A204.1 (cell line): ENCODE results near the gene PLB1.
"Not testable (repeated sequence)": the region's sequence is repeated elsewhere in the genome, so short reads cannot be mapped to it uniquely, and the experiment has no call there.

ENCODE experiments used
- FAIRE-seq: peaks from 2 replicates; lab custom pipeline; 2012; peaks lifted over from hg19 to GRCh38; lab: Jason Lieb, UNC

Gene PLB1

GRCh38 chr2:28648671-28649395, 153.0 kb downstream of the PLB1 start:
- no peak for FAIRE-seq

DNA sequence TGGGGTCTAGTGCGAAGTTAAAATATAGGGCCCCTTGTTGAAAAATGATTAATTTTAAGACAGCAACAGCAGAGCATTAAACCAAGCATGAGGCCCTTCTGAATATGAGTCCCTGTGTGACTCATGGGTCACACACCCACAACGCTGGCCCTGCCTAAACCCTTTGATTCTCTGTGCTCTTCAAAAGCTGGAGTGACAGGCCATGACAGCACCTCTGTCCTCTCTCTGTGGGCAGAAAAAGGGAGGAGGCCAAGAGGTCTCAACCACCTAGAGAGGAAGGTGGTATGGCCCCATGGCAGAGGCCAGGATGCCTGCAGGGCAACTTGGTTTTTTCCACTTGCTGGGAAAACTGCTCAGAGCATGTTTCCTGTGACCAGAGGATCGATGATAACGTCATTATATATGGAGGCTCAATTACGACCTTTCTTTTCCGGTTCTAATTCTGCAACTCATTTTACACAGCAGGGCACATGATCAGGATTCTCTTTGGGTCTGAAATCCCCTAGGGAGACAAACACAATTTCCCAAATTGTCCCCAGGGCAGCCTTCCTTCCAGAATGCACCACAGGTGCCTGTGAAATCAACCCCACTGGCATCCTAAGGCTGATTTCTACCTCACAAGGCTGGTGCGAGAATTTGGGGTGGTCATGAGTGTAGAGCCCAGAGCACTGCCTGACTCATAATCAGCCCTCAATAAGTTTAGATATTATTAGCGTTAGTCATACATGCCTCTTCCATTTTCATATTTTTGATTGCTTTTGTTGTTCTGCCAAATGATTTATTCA, 153.8 kb downstream of the PLB1 start:
- FAIRE-seq: no peak

DNA sequence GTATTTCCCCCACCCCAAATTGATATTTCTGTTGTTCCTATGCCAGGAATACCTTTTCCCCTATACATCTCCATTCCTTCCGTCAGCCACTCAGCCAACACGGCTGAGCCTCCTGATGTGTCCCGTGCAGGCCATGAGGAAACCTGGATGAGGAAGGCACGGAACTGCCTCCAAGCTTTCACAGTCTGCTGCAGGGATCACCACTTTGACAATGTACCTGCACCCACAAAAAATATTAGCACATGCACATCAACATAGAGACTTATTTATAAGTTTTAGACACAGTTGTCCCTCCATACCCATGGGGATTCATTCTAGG, 154.4 kb downstream of the PLB1 start:
- FAIRE-seq: no peak

GRCh38 chr2:28652217-28652616, 156.4 kb downstream of the PLB1 start:
- FAIRE-seq: no peak

GRCh38 chr2:28653892-28654662, 158.2 kb downstream of the PLB1 start:
- FAIRE-seq: no peak

DNA sequence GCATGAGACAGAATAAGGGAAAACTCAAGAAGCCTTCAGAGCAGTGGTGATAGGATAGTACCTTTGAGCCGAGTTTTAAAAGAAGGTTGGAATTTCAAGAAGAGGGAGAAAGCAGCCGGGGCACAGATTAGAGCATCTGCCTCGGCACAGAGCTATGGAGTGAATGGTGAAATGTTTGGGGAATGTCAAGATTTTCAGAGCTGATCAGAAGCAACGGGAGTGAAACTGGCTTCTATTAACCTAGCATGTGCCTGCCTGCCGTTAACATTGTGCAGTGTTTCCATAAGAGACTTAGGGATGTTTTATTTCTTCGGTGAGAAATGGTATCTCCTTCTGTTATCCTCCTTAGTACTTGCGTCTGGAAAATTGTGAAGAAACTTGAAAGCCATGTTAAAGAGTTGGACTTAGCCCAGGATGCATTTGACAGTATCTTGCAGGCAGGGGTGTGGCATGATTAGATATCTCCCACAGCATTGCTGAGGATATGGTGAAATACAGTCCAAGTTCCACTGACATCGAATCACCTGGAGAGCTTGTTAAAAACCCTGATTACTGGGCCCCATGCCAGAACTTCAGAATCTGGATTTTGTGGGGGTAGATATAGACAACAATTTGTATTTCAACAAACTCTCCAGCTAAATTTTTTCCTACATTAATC, 158.9 kb downstream of the PLB1 start:
- FAIRE-seq: no peak

GRCh38 chr2:28656937-28657615, 161.2 kb downstream of the PLB1 start:
- FAIRE-seq: no peak

DNA sequence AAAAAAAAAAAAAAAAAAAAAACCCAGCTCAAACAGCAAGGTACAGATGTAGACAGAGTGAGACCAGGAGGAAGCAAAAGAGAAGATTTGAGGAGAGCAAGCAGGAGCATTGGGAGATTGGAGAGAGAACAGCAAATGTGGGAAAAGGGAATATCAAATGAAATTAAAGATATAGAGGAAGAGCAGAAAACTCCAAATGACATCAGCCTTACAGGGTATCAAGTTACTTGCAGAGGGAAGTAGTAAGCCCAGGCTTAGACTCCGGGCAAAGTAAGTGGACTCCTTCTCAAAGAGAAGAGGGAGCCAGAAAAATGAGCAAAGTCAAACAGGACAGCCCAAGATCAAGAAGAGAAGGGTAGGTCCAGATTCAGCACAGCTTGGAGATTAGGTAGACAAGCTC, 162.5 kb downstream of the PLB1 start:
- no peak for FAIRE-seq

GRCh38 chr2:28659127-28659526, 163.3 kb downstream of the PLB1 start:
- no peak for FAIRE-seq

- FAIRE-seq: no peak
Measured at GRCh38 chr2:28661589-28662001, 165.7 kb downstream of the PLB1 start.

- no peak for FAIRE-seq
Measured at GRCh38 chr2:28662044-28662443, 166.2 kb downstream of the PLB1 start.

GRCh38 chr2:28662468-28663181, 166.8 kb downstream of the PLB1 start:
- FAIRE-seq: no peak

GRCh38 chr2:28663359-28663758, 167.5 kb downstream of the PLB1 start:
- no peak for FAIRE-seq

- FAIRE-seq: no peak
Measured at GRCh38 chr2:28664120-28664842, 168.4 kb downstream of the PLB1 start.

DNA sequence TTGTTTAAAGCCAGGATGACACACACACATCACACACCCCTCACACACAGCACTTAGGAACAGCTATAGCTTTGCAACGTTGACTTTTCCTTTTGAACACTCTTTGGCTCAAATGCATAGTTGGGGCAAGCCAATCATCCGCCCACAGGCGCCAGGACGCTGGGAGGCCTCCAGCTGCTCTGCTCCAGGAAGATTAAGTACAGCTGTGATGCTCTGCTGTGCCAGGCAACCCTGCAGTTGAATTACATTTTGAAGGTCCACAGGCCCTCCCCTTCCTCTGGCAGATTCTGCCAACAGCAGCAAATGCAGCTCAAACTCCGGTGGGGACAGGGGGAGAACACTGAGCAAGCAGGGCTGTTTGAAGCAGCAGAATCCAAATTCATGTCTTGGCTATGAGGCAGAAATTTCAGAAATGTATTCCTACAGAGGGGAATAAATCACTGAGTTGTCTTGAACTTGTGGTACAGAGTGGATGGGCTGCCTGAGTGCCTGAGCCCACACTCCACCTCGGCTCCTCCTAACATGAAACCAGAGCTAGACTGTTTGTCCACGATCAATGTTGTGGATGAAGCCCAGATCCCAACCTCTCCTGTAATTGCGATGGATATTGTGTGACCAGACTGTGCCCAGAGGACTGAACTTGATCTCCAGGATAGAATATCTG, 169.3 kb downstream of the PLB1 start:
- no peak for FAIRE-seq

DNA sequence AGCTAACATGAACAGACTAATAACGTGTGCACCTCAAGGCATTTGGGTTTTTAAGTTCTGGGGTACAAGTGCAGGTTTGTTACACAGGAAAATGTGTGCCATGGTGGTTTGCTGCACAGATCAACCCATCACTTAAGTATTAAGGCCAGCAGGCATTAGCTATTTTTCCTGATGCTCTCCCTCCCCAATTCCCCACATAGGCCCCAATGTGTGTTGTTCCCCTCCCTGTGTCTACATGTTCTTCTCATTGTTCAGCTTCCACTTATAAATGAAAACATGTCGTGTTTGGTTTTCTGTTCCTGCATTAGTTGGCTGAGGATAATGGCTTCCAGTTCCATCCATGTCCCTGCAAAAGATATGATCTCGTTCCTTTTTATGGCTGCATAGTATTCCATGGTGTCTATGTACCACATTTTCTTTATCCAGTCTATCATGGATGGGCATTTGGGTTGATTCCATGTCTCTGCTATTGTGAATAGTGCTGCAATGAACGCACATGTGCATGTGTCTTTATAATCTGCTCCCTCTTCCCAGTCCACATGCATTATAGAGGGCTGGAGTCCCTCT, 170.0 kb downstream of the PLB1 start:
- not testable (repeated sequence) for FAIRE-seq

DNA sequence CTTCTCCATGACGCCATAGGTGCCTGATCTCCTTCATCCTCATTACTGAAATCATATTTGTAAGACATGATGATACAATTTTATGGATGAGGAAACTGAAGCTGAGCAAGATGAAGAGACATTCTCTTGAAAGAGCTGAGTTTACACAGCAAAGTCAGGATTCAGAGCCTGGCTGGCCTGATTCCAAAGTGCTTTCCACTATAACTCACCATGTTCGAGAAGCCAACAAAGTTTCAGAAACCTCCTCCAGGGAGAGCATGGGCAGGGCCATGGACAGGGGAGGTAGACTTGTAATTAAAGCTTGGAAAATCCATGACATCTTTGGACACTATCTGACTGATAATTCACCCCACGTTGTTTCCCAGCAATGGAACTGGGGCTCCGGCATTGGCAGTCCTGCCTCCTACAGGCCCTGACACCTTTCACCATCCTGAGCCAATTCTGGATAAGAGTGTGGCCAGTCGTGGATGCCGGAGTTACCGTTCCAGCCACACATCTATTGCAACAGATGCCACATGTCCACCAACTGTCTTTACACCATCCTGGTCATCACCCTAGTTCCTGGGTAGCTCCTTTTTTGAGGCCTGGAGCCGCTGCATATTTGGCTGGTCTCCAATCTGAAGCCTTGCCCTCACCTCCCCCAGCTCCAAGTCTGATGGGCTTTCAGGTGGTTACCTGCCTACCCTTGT, 170.8 kb downstream of the PLB1 start:
- no peak for FAIRE-seq

DNA sequence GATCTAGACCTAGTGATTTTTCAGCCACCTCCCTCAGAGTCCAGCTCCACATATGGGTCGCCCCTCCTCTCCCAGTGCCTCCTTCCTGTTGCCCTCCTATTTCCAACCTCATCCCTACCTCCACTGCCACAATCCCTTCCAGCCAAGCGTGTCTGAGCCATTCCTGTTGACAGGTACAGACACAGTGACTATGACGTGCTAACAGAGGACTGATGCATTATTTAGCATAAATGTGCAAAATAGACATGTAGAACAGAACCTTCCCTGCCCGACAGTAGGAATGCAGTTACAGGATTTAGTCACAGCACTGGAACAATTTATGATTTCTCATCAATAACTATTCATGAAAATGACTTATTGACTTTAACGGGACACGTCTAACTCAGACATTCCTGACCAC, 171.4 kb downstream of the PLB1 start:
- no peak for FAIRE-seq

- FAIRE-seq: no peak
Measured at GRCh38 chr2:28668106-28668814, 172.4 kb downstream of the PLB1 start.
